Non-pigmented ciliary epithelial cell (primary cell): ENCODE results near the gene MARK3.
"Not testable (repeated sequence)": the region's sequence is repeated elsewhere in the genome, so short reads cannot be mapped to it uniquely, and the experiment has no call there.

Experiments
- DNase-seq: peaks from one replicate; pipeline ENCODE4 v3.0.0-alpha.2; 2010; ENCODE audit warnings: low read depth

Gene MARK3

GRCh38 chr14:103385152-103385928 lies at the start of gene MARK3:
MARK3 (plus strand) TSS chr14:103385415; CDS start chr14:103386030, 615 bp downstream.
- peak; percentile 69 for DNase-seq

DNA sequence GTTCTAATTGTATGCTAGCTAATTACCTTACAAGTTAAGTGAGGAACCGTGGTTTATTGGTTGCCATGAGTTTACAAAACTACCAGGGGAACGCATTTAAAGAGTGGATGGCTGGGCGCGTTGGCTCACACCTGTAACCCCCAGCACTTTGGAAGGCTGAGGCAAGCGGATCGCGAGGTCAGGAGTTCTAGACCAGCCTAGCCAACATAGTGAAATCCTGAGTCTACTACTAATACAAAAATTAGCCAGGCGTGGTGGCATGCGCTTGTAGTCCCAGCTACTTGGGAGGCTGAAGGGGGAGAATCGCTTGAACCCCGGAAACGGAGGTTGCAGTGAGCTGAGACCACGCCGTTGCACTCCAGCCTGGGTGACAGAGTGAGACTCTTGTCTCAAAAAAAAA lies 49.0 kb upstream of the MARK3 start:
- DNase-seq: no peak

GRCh38 chr14:103337794-103338193 lies 47.4 kb upstream of the MARK3 start:
- no peak for DNase-seq

DNA sequence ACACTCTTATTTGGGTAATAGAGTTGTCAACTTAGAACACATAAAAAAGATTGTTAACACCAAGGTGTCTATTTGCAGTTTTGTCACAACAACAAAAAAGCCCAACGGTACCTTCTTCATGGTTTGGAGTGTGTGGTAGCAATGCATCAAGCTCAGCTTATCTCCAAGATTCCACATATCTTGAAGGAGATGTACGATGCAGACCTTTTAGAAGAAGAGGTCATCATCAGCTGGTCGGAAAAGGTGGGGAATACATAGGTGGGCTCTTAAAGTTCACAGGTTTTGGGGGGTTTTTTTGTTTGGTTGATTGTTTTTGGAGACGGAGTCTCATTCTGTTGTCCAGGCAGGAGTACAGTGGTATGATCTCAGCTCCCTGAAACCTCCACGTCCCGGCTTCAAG lies 45.7 kb upstream of the MARK3 start:
- no peak for DNase-seq

- DNase-seq: no peak
Measured at GRCh38 chr14:103340480-103341212, 44.6 kb upstream of the MARK3 start.

DNA sequence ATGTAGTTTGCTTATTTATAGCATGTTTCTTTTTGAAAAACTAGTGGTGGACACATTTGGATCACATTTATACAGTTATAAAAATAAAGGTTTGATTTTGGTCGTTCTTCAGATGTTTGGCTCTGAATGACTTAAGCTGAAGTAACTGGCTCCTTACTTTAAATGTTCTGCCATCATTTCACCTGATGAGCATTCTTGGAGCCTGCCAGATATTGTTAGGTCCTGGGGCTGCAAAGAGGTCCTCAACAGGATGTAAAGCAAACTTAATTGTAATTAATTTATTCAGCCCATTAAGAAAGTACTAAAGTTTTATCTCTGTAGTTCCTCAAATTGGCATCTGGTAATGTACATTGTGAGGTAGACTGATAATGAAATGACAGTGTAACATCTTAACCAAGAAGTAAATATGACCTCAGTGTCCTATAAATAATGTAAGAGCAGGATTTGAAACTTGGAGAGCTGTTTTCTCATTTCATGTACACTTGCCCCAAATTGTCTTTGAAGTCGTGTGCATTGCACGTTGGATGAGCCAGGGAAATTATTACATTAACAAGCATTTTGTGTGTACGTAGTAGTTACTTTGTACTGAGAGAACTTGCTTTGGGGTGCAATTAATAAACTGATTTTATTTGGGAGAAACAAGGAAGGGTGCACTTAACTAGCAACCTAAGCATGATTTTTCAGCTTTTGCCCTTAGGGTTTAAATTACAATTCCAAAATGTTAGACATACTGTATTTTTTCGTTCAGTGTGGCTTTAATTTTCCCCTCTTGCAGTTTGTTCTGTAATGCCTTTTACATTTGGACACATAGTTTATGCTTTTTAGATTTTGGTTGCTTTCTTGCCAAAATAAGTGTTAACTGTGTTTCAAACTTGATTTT lies 43.7 kb upstream of the MARK3 start:
- DNase-seq: no peak

GRCh38 chr14:103343164-103343879 lies 41.9 kb upstream of the MARK3 start:
- DNase-seq: no peak

DNA sequence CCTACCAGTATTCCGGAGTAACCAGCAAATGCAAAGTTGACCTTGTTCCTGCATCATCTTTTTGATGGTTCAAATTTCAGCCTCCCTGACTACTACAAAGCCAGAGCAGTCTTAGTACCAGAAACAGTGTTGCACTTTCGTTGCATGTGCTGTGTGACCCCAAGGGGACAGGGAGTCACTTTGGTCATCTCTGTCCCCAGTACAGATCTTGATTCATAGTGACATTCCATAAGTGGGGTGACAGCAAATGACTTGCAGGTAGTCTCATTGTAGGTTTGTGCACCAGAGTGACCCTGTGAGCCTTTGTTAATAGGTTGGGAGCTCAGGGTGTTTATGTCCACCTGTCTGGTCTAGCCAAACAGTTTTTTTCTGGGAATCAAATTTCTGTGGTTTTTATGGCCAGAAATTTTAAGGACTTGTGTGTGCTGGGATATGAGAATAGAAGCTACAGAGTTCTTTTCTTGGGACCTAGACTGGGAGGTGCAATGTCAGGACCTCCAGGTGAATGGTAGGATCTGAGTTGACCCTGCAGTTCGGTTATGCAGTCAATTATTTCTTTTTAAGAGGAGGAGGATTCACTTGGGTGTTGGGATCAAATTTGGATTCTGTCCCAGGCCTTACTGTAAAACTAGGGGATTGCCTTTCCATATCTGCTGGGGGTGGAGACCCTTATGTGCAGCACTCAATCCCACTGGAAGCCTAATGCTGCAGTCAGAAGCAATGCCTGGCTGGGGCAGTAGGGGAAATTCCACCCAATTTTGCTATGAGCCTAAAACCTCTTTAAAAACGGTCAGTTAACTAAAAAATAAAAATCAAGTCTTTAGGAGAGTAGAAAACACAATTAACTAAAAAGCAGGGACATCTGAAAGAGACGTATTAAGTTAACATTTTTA lies 41.1 kb upstream of the MARK3 start:
- DNase-seq: no peak

- no peak for DNase-seq
Measured at GRCh38 chr14:103346286-103346685, 38.9 kb upstream of the MARK3 start.

GRCh38 chr14:103347091-103347815 lies 38.0 kb upstream of the MARK3 start:
- no peak for DNase-seq

GRCh38 chr14:103348154-103348553 lies 37.1 kb upstream of the MARK3 start:
- DNase-seq: peak; percentile 34

- DNase-seq: no peak
Measured at GRCh38 chr14:103349982-103350381, 35.2 kb upstream of the MARK3 start.

- no peak for DNase-seq
Measured at GRCh38 chr14:103353362-103353761, 31.9 kb upstream of the MARK3 start.

- no peak for DNase-seq
Measured at GRCh38 chr14:103354141-103354540, 31.1 kb upstream of the MARK3 start.

DNA sequence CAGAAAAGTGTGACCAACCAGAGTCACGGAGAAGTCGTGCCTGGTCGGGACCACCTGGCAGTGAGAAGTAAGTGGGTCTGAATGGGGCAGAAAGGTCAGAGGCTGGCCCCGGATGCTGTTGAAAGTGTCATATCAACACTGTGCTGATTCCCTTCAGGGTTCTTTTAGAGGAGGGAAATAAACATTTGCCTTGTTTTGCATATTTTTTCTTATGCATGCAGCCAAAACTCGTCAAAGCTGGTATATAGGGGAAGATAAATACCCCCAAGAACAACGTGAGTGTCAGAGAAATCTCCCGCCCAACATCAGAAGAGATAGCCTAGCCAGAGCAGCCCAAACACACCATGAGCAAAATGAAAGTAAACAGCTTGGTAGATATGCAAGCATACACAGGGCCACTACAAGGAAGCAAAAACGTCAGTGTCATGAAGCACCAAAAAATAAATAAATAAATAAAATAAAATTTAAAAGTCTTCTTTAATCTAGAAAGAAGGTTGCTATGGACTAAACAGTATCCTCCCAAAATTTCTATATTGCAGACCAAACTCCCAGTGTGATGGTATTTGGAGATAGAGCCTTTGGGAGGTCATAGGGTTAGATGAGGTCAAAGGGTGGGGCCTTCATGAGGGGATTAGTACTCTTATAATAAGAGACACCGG lies 29.1 kb upstream of the MARK3 start:
- no peak for DNase-seq

DNA sequence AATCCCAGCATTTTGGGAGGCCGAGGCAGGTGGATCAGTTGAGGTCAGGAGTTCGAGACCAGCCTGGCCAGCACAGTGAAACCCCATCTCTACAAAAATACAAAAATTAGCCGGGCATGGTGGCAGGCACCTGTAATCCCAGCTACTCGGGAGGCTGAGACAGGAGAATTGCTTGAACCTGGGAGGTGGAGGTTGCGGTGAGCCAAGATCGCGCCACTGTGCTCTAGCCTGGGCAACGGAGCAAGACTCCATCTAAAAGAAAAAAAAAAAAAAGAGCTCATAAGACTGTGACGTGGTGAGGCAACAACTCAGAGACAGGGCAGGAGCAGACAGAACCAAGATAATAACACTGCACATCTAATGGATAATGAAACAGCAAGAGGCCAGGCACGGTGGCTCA lies 27.7 kb upstream of the MARK3 start:
- not testable (repeated sequence) for DNase-seq

GRCh38 chr14:103360548-103360947 lies 24.7 kb upstream of the MARK3 start:
- DNase-seq: no peak

GRCh38 chr14:103361867-103362266 lies 23.3 kb upstream of the MARK3 start:
- peak; percentile 96 for DNase-seq

DNA sequence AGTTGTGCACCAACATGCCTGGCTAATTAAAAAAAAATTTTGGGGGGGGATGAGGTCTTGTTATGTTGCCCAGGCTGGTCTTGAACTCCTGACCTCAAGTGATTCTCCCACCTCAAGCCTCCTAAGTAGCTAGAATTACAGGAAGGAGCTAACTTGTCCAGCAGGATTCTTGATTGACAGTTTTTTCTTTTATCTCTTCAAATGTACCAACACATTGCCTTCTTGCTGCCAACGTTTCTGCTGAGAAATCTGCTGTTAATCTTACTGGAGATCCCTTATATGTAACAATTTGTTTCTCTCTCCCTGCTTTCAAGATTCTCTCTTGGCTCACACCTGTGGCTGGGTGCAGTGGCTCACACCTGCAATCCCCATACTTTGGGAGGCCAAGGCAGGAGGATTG lies 22.4 kb upstream of the MARK3 start:
- no peak for DNase-seq

DNA sequence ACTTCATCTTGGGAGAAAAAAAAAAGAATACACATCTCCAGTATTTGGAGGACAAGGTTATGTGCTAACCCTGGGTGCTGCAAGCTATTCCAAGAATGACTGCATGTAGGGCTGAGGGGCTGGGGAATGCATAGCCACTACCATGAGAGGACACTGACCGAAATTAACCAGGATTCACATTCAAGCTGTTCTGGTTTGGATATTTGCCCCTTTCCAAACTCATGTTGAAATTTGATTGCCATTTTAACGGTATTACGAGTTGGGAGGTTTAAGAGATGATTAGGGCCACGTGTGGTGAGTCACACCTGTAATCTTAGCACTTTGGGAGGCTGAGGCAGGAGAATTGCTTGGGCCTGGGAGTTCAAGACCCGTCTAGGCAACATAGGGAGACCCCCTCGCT lies 18.5 kb upstream of the MARK3 start:
- no peak for DNase-seq
